Vagina (tissue), 2 donors: ENCODE results near the gene UCN2. TPM values are rescaled to one million over a fixed set of nuclear protein-coding genes. Genes with fewer than 3 reads are reported as not detected.

Experiments used
- DNase-seq, 2 donors: peaks; one replicate each; pipeline ENCODE4 v3.0.0-alpha.2; 2017; ENCODE audit errors: extremely low spot score in 2 of 2
- H3K27ac ChIP-seq: fragments of 200-600 bp; sonication (generic); one replicate; pipeline ENCODE4 v1.5.1; 2019
- H3K27me3 ChIP-seq: fragments of 200-600 bp; sonication (generic); one replicate; pipeline ENCODE4 v1.5.1; 2019
- H3K36me3 ChIP-seq, 2 donors: fragments of 200-600 bp; sonication (generic); one replicate each; pipeline ENCODE4 v1.5.1; 2017 to 2019
- H3K4me1 ChIP-seq: fragments of 200-600 bp; sonication (generic); one replicate; pipeline ENCODE4 v1.5.1; 2019
- H3K4me3 ChIP-seq, 2 donors: fragments of 200-600 bp; sonication (generic); 1 replicate in 1 of 2; 2 replicates in 1 of 2; pipeline ENCODE4 v1.5.1; 2016 to 2019
- H3K9me3 ChIP-seq: fragments of 200-600 bp; sonication (generic); one replicate; pipeline ENCODE4 v1.5.1; 2019
- CTCF ChIP-seq, 3 experiments: fragments of 450-650 bp in 2 of 3; fragments of 200-600 bp in 1 of 3; sonication (generic) in 1 of 3; IDR thresholded peaks; one replicate each; pipeline ENCODE4 v1.5.1; 2017 to 2019; ENCODE audit warnings: antibody characterized with exemption in 3 of 3, mild to moderate bottlenecking in 2 of 3, moderate library complexity in 2 of 3
- POLR2A ChIP-seq, 2 donors: fragments of 450-650 bp; IDR thresholded peaks; one replicate each; pipeline ENCODE4 v1.6.1; 2017; ENCODE audit warnings: antibody characterized with exemption in 2 of 2, mild to moderate bottlenecking in 2 of 2, moderate library complexity in 2 of 2
- POLR2AphosphoS5 ChIP-seq, 2 donors: sonication (generic); formaldehyde crosslinking; IDR thresholded peaks; one replicate each; pipeline ENCODE4 v1.9.0; 2017; ENCODE audit warnings: antibody characterized with exemption in 2 of 2, mild to moderate bottlenecking in 2 of 2, low read depth in 1 of 2; ENCODE audit not compliant: insufficient read depth in 1 of 2
- intact Hi-C: fragments of 100-400 bp; cut with DNase I; formaldehyde crosslinking; loops from one replicate; pipeline ENCODE4 v1.15.1; 2023
- total RNA-seq: library from RNA; depleted of rRNA; stranded (reverse); fragments of >200 nt; gene quantifications from one replicate; pipeline ENCODE4 v1.2.3, GENCODE V29; 2016

Gene UCN2
- total RNA-seq, 1 donor from 2014 or later = 5.2 TPM

GRCh38 chr3:48564022-48564421, 441 bp upstream of the UCN2 start:
- intact Hi-C loops = loop anchor here (2.0 kb wide), 1 partner anchor 37 kb away; no protein-coding TSS in a partner anchor
- Histone ChIP-seq H3K4me3 (no peak overlapping the region), H3K27me3 (no peaks in the 10 kb centered on the region), H3K27ac (no peak overlapping the region), H3K9me3 (no peaks in the 10 kb centered on the region), H3K36me3 (no peaks in the 10 kb centered on the region), H3K4me1 (peaks cover 26% of the 10 kb centered on the region)
- TF ChIP-seq POLR2AphosphoS5 (IDR thresholded peaks at IDR 0.05; ENCODE audit: insufficient read depth in 1 of 2, low read depth in 1 of 2) (no peak), CTCF (IDR thresholded peaks at IDR 0.05) (no peak), POLR2A (IDR thresholded peaks at IDR 0.05) (no peak)
- DNase-seq = no peak

- H3K4me1 ChIP-seq = peaks cover 41% of the 10 kb centered on the region
- H3K9me3 ChIP-seq = no peaks in the 10 kb centered on the region
- intact Hi-C loops = no loop called here
- TF ChIP-seq CTCF (IDR thresholded peaks at IDR 0.05) = no peak
- no peak for TF ChIP-seq POLR2A (IDR thresholded peaks at IDR 0.05)
- TF ChIP-seq POLR2AphosphoS5 (IDR thresholded peaks at IDR 0.05; ENCODE audit: insufficient read depth in 1 of 2, low read depth in 1 of 2) = no peak
- H3K27ac ChIP-seq = no peak overlapping the region
- H3K4me3 ChIP-seq = no peak overlapping the region
- no peaks in the 10 kb centered on the region for H3K36me3 ChIP-seq
- H3K27me3 ChIP-seq = no peaks in the 10 kb centered on the region
- DNase-seq = no peak
These were observed 1.1 kb downstream of the UCN2 start for GRCh38 chr3:48562367-48563095.

- DNase-seq = no peak
- H3K4me3 ChIP-seq = peak overlapping the region; percentile 25 to 45
- intact Hi-C loops = no loop called here
- peak overlapping the region; percentile 74 for H3K27ac ChIP-seq
- no peaks in the 10 kb centered on the region for H3K9me3 ChIP-seq
- no peaks in the 10 kb centered on the region for H3K27me3 ChIP-seq
- H3K36me3 ChIP-seq = no peaks in the 10 kb centered on the region
- TF ChIP-seq POLR2A (IDR thresholded peaks at IDR 0.05) = no peak
- TF ChIP-seq CTCF (IDR thresholded peaks at IDR 0.05) = peak in 1 of 3 experiments; percentile 13
- peak in 1 of 2 donors; percentile 35 for TF ChIP-seq POLR2AphosphoS5 (IDR thresholded peaks at IDR 0.05; ENCODE audit: insufficient read depth in 1 of 2, low read depth in 1 of 2)
- H3K4me1 ChIP-seq = peaks cover 46% of the 10 kb centered on the region
These were observed 2.4 kb downstream of the UCN2 start for GRCh38 chr3:48561045-48561736.

- intact Hi-C loops = no loop called here
- Histone ChIP-seq H3K4me3 (peak overlapping the region; percentile 25 to 45), H3K27ac (peak overlapping the region; percentile 74), H3K27me3 (no peaks in the 10 kb centered on the region), H3K4me1 (peaks cover 47% of the 10 kb centered on the region), H3K36me3 (no peaks in the 10 kb centered on the region), H3K9me3 (no peaks in the 10 kb centered on the region)
- DNase-seq = no peak
- TF ChIP-seq POLR2A (IDR thresholded peaks at IDR 0.05) = no peak
- no peak for TF ChIP-seq CTCF (IDR thresholded peaks at IDR 0.05)
- no peak for TF ChIP-seq POLR2AphosphoS5 (IDR thresholded peaks at IDR 0.05; ENCODE audit: insufficient read depth in 1 of 2, low read depth in 1 of 2)
These were observed 2.9 kb downstream of the UCN2 start for GRCh38 chr3:48560648-48561018.
